ENCODE measurements around the gene ADAM19. TPM values are rescaled to one million over a fixed set of nuclear protein-coding genes. Genes with fewer than 3 reads are reported as not detected.
A peak's percentile ranks its signal among the peaks of the same experiment; 100 is the strongest.

The ADAM19 gene
- total and polyA plus RNA-seq, 9 donors, result 11.0 to 27.7 (median 20.3) TPM

DNA sequence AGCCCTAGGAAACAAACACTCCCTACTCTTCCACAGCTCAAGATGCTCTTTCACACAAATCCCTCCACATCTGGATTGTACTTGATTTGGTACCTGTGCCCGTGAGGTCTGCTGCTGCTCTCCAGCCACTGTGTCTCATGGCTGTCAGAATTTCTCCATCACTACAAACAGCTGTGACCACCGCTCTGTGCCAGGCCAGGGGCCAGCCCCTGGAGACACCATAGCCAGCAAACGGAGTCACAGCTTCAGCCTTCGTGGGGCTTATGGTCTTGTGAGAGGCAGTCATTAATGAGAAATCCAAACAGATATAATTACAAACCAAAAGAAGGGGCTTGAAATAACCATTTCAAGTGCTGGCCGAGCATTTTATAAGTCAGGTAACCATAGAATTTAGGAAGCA lies 43.6 kb downstream of the ADAM19 start:
- Histone ChIP-seq H3K9me3 (replicated peaks; ENCODE audit: control insufficient read depth, low read depth, low read length) (no peaks in the 10 kb centered on the region), H3K4me1 (ENCODE audit: control insufficient read depth, insufficient read depth, low read length) (peaks cover 31% of the 10 kb centered on the region), H3K4me3 (ENCODE audit: low read length) (no peak overlapping the region), H3K27me3 (ENCODE audit: control insufficient read depth, insufficient read depth, low read length) (no peaks in the 10 kb centered on the region), H3K27ac (ENCODE audit: low read length) (no peak overlapping the region), H3K36me3 (ENCODE audit: control insufficient read depth, insufficient read depth, low read length) (peaks cover 32% of the 10 kb centered on the region)
- no peak for DNase-seq
- 83% methylated on average over 2 of the region's 5 CpGs for WGBS (ENCODE audit: insufficient coverage)

DNA sequence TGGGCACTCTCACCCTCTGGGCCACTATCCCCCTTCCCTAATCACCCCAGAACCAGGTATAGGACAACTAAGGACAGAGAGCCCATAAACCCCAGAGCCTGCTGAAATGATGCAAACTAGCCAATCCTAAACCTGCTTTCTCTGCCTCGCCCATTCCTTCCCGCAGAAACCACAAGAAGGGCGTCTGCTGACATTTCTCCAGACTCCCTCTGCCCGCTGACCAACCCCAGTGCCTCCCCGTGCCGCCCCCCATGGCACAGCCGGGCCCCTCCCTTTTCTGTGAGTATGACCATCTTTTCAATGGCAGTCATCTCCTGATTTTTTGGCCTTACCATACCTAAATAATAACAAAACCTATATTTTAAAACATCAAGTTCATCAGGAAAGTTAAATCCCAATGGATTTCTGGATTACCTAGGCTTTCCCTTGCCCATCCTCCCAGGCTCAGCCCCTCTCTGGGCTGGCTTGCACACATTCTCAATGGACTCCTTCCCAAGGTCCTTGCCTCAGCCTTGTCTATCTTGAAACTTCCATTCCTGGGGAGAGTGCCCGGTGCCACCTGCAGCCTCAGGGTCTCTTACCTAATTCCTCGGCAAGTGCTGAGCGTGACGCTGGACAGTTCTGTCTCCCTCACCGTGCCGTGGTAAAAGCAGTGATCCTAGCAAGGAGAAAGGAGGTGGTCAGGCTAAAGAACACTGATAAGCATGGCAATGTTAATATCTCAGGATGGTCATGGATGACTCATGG lies 45.2 kb downstream of the ADAM19 start:
- Histone ChIP-seq H3K36me3 (ENCODE audit: control insufficient read depth, insufficient read depth, low read length) (peaks cover 20% of the 10 kb centered on the region), H3K27me3 (ENCODE audit: control insufficient read depth, insufficient read depth, low read length) (no peaks in the 10 kb centered on the region), H3K4me1 (ENCODE audit: control insufficient read depth, insufficient read depth, low read length) (peaks cover 31% of the 10 kb centered on the region), H3K4me3 (ENCODE audit: low read length) (no peak overlapping the region), H3K9me3 (replicated peaks; ENCODE audit: control insufficient read depth, low read depth, low read length) (no peaks in the 10 kb centered on the region), H3K27ac (ENCODE audit: low read length) (no peak overlapping the region)
- 76% methylated on average over 8 of the region's 13 CpGs for WGBS (ENCODE audit: insufficient coverage)
- DNase-seq, result no peak

DNA sequence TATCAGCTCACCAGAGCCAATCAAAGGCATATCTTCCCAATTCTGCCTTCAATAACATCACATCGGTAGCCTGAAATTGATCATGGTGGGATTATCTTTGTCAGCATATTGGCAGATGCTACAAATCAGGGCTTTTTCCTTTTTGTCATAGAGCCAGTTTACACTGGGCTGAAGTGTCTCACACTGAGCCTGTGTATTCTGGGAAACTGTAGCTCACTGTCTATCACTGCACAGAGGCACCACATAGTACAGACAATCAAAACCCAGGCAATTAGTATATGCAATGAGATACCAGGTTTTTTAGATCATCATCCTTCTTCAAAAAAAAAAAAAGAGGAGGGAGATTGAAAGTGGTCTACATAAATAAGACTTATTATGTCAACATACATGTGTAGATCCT lies 46.6 kb downstream of the ADAM19 start:
- Histone ChIP-seq H3K27me3 (ENCODE audit: control insufficient read depth, insufficient read depth, low read length) (no peaks in the 10 kb centered on the region), H3K4me1 (ENCODE audit: control insufficient read depth, insufficient read depth, low read length) (peaks cover 35% of the 10 kb centered on the region), H3K36me3 (ENCODE audit: control insufficient read depth, insufficient read depth, low read length) (peaks cover 19% of the 10 kb centered on the region), H3K9me3 (replicated peaks; ENCODE audit: control insufficient read depth, low read depth, low read length) (no peaks in the 10 kb centered on the region), H3K27ac (ENCODE audit: low read length) (peak overlapping the region; percentile 84), H3K4me3 (ENCODE audit: low read length) (no peak overlapping the region)
- DNase-seq, result no peak
- WGBS (ENCODE audit: insufficient coverage), result no CpG with 5 or more reads among the region's 1 CpG

DNA sequence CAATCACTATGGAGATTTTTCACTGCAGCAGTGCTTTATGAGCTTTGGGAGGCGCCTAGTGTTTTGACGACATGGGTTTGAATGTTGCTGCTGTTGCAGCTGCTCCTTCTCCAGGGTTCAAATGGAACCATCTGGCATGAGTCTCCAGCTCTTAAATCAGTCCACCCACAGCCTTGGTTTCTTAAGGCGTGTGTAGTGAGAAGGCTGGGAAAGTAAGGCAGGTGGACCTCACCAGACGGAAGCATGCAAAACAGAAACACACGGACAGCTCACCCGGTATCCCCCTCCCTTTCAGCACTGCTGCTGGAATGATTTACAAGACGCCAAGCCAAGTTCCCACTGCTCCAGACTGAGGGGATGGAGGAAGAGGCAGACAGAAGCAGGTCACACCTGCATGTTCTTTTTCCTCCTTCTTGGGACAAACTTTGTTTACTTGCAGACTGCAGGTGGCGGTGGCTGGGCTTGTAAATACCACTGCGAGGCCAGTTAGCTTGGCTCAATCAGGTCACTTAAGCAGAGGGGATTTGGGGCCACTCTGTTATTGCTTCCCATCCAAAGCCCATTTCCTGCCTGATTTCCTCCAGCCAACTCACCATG lies 47.4 kb downstream of the ADAM19 start:
- Histone ChIP-seq H3K4me3 (ENCODE audit: low read length) (no peak overlapping the region), H3K4me1 (ENCODE audit: control insufficient read depth, insufficient read depth, low read length) (peaks cover 35% of the 10 kb centered on the region), H3K9me3 (replicated peaks; ENCODE audit: control insufficient read depth, low read depth, low read length) (no peaks in the 10 kb centered on the region), H3K36me3 (ENCODE audit: control insufficient read depth, insufficient read depth, low read length) (peaks cover 14% of the 10 kb centered on the region), H3K27ac (ENCODE audit: low read length) (peak overlapping the region; percentile 84), H3K27me3 (ENCODE audit: control insufficient read depth, insufficient read depth, low read length) (no peaks in the 10 kb centered on the region)
- 6% methylated on average over 2 of the region's 9 CpGs for WGBS (ENCODE audit: insufficient coverage)
- peak; percentile 97 for DNase-seq

DNA sequence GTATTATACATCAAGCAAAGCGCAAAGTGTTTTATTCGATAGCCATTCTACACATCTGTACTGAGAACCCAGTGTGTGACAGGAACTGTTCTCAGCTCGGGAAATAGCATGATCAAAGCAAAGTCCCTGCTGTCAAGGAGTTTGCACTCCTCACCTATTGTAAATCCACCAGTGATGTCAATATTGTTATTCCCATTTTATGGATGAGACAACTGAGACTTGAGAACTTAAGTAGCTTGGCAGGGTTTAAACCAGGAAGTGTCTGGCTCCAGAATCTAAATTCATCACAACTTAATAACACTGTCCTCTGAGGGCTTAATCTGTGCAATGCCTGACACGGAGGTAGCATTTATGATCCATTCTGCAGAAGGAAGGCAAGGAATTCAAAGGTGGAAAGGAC lies 50.7 kb downstream of the ADAM19 start:
- Histone ChIP-seq H3K27ac (ENCODE audit: low read length) (no peak overlapping the region), H3K9me3 (replicated peaks; ENCODE audit: control insufficient read depth, low read depth, low read length) (no peaks in the 10 kb centered on the region), H3K4me3 (ENCODE audit: low read length) (no peak overlapping the region), H3K4me1 (ENCODE audit: control insufficient read depth, insufficient read depth, low read length) (peaks cover 24% of the 10 kb centered on the region), H3K36me3 (ENCODE audit: control insufficient read depth, insufficient read depth, low read length) (peaks cover 6% of the 10 kb centered on the region), H3K27me3 (ENCODE audit: control insufficient read depth, insufficient read depth, low read length) (no peaks in the 10 kb centered on the region)
- no peak for DNase-seq
- 100% methylated on average over 2 of the region's 4 CpGs for WGBS (ENCODE audit: insufficient coverage)

DNA sequence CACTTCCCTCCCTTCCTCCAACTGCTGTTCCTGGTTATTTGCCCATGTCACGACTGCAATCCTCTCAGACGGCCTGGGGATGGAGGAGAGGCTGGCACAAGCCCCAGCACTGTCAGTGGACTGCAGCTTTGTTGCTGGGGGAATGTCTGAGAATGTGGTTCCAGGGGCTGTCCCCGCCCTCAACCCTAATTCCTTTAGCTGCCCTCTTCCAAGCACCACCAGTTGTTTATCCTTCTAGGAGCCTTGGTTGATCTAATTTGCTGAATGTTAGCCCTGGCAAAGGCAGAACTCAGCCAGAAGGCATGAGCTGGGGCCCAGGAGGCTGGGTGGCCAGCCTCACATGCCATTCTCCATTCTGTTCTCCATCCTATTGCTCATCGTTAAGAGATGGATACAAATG lies 51.6 kb downstream of the ADAM19 start:
- DNase-seq, result no peak
- H3K27ac ChIP-seq (ENCODE audit: low read length), result no peak overlapping the region
- peaks cover 12% of the 10 kb centered on the region for H3K36me3 ChIP-seq (ENCODE audit: control insufficient read depth, insufficient read depth, low read length)
- H3K27me3 ChIP-seq (ENCODE audit: control insufficient read depth, insufficient read depth, low read length), result no peaks in the 10 kb centered on the region
- no peak overlapping the region for H3K4me3 ChIP-seq (ENCODE audit: low read length)
- H3K4me1 ChIP-seq (ENCODE audit: control insufficient read depth, insufficient read depth, low read length), result peaks cover 23% of the 10 kb centered on the region
- no peaks in the 10 kb centered on the region for H3K9me3 ChIP-seq (replicated peaks; ENCODE audit: control insufficient read depth, low read depth, low read length)
- no CpG with 5 or more reads among the region's 4 CpGs for WGBS (ENCODE audit: insufficient coverage)

DNA sequence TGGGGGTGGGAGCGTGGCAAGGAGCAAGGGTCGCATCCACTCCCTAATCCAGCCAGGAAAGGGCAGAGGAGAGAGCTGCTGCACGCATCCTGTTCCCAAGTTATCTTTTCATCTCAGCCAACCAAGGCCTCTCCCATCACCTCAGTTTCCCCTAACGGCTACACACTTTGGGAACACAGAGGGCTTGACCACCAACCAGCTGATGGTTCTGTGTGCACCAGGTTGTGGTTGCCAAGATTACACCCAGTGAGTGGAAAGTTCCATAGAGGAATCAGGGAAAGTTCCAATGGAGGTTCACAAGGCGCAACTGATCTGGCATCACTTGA lies 53.9 kb downstream of the ADAM19 start:
- Histone ChIP-seq H3K27me3 (ENCODE audit: control insufficient read depth, insufficient read depth, low read length) (no peaks in the 10 kb centered on the region), H3K9me3 (replicated peaks; ENCODE audit: control insufficient read depth, low read depth, low read length) (no peaks in the 10 kb centered on the region), H3K27ac (ENCODE audit: low read length) (no peak overlapping the region), H3K4me3 (ENCODE audit: low read length) (no peak overlapping the region), H3K36me3 (ENCODE audit: control insufficient read depth, insufficient read depth, low read length) (peaks cover 17% of the 10 kb centered on the region), H3K4me1 (ENCODE audit: control insufficient read depth, insufficient read depth, low read length) (peaks cover 16% of the 10 kb centered on the region)
- no peak for DNase-seq
- 94% methylated on average over 3 of the region's 5 CpGs for WGBS (ENCODE audit: insufficient coverage)

DNA sequence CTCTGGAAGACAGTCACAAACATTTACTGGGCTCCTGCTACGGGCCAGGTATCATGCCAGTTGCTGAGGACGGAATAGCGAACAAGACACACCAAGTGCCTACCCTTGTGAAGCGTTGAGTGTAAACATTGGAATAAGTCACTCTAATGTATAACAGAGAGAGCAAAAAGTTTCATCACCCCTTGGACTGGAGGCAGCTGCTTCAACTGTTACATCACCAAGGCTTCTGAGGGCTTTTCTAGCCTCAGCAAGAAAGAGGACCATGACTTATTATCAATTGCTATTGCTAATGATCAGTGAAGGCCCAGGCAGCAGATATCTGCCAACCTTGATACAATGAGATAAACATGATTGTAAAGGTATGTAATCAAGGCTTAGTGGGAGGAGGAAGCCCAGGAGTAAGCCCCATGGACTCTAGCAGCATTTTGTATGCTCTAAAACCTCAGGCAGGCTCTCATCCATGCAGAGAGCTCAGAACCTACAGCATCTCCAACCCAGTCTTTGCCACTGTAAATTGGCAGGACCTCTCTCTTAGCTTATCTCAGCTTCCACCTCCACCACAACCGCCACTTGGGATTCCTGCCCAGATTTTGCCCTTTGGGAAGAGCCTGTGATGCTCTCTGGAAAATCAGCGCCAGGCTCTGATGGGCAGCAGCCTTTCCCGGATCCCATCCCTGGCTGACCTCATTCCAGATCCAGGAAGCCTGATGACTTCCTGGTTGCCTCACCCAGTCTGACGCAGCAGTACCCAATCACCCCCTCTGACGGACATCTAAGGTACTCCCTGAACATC lies 54.5 kb downstream of the ADAM19 start:
- Histone ChIP-seq H3K4me3 (ENCODE audit: low read length) (no peak overlapping the region), H3K4me1 (ENCODE audit: control insufficient read depth, insufficient read depth, low read length) (peaks cover 22% of the 10 kb centered on the region), H3K27ac (ENCODE audit: low read length) (no peak overlapping the region), H3K36me3 (ENCODE audit: control insufficient read depth, insufficient read depth, low read length) (peaks cover 17% of the 10 kb centered on the region), H3K27me3 (ENCODE audit: control insufficient read depth, insufficient read depth, low read length) (no peaks in the 10 kb centered on the region), H3K9me3 (replicated peaks; ENCODE audit: control insufficient read depth, low read depth, low read length) (no peaks in the 10 kb centered on the region)
- 80% methylated on average over 5 of the region's 9 CpGs for WGBS (ENCODE audit: insufficient coverage)
- DNase-seq, result no peak

DNA sequence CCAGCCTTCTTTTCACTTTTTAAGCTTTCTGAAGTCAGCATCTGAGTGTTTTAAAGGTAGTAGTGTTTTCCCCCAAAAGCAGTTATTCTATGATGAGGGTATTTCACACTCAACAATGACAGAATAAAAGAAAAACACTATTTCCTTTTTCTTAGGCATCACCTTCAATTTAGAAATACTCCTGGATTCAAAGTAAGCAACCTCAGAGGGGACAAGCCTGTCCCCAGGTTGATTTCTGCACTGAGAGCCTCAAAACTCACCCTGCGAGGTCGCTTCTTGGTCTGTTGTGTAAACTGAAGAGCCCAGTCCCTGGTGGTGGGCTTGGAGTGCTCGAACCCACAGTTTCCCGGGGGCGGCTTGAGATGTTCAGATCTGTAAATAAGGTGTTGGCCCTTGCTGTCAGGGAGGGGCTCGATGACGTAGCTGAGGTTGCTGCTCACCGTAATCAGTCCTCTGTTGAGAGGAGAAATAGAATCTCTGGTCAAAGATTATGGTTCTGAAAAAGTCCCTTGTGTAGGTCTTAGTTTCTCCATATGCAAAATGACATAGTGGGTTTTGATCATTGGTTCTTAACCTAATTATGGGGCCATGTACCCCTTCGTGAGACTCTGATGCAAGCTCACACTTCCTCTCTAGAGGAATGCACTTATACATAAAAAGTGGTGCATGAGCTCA lies 55.9 kb downstream of the ADAM19 start:
- H3K4me3 ChIP-seq (ENCODE audit: low read length), result no peak overlapping the region
- no peak overlapping the region for H3K27ac ChIP-seq (ENCODE audit: low read length)
- no peaks in the 10 kb centered on the region for H3K9me3 ChIP-seq (replicated peaks; ENCODE audit: control insufficient read depth, low read depth, low read length)
- no peak for DNase-seq
- 92% methylated on average over 8 of the region's 9 CpGs for WGBS (ENCODE audit: insufficient coverage)
- H3K27me3 ChIP-seq (ENCODE audit: control insufficient read depth, insufficient read depth, low read length), result no peaks in the 10 kb centered on the region
- peaks cover 17% of the 10 kb centered on the region for H3K36me3 ChIP-seq (ENCODE audit: control insufficient read depth, insufficient read depth, low read length)
- peaks cover 27% of the 10 kb centered on the region for H3K4me1 ChIP-seq (ENCODE audit: control insufficient read depth, insufficient read depth, low read length)

DNA sequence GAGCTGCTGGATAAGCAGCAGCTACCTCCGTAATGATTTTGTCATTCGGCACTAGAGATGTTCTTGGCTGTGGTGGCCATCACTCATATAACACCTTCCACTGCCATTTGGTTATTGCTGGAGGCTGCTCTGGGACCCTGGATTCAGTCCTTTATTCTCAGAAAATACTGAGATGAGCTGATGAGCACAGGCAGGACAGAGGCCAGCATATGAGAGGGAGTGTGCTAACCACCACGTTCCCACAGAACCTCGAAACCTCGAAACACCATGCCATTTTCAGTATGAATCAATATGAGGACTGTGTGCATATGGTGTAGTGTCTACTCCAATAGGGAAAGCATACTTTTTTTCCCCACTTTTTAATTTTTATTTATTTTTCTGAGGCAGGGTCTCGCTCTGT lies 56.6 kb downstream of the ADAM19 start:
- Histone ChIP-seq H3K4me1 (ENCODE audit: control insufficient read depth, insufficient read depth, low read length) (peaks cover 23% of the 10 kb centered on the region), H3K36me3 (ENCODE audit: control insufficient read depth, insufficient read depth, low read length) (peaks cover 14% of the 10 kb centered on the region), H3K4me3 (ENCODE audit: low read length) (no peak overlapping the region), H3K27ac (ENCODE audit: low read length) (no peak overlapping the region), H3K9me3 (replicated peaks; ENCODE audit: control insufficient read depth, low read depth, low read length) (no peaks in the 10 kb centered on the region), H3K27me3 (ENCODE audit: control insufficient read depth, insufficient read depth, low read length) (no peaks in the 10 kb centered on the region)
- WGBS (ENCODE audit: insufficient coverage), result 86% methylated on average over 3 of the region's 6 CpGs
- no peak for DNase-seq
